ENCODE measurements around the gene NAALADL1.

NAALADL1 gene

DNA sequence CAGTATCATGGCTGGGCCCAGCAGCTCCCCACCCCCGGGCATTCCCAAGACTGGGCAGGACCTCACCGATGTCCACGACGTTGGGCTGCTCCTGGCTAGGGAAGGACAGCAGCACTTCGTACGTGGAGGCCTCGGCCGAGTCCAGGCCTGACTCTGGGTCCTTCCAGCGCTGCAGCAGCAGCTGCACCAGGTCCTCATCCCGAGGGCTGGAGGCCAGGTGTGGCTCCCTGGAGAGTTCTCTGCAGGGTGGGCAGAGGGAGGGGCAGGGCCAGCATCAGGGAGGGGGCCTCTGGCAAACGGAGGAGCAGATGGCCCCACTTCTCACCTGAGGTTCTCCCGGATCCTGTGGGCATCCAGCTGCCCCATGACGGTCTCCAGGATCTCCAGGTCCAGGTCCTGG is 341 bp downstream of the NAALADL1 start:
- Histone ChIP-seq H3K36me3 (ENCODE audit: control insufficient read depth, insufficient read depth, low read length) (no peaks in the 10 kb centered on the region), H3K4me3 (ENCODE audit: low read length) (peak overlapping the region; percentile 8), H3K4me1 (ENCODE audit: control insufficient read depth, insufficient read depth, low read length) (no peaks in the 10 kb centered on the region), H3K27ac (ENCODE audit: low read depth, low read length) (no peak overlapping the region), H3K9ac (ENCODE audit: low read length) (no peak overlapping the region), H3K27me3 (ENCODE audit: control insufficient read depth, insufficient read depth, low read length) (no peaks in the 10 kb centered on the region)

DNA sequence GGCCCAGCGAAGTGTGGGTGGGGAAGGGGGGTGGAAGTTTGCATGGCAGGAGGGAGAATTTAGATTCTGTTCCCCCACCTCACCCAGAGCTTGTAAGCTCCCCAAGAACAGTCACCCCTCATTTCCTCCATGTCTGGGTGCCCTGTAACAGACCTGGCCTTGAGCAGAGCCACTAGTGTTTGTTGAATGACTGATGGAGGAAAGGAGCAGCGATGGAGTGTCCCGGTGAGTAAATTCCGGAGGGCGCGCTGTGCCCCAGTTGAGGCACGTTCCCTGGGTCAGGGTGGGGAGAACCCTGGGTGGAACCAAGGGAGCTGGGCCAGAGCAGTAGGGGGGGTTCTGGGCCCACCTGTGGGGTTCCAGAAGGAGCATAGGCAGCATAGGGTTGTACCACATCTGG is 827 bp downstream of the NAALADL1 start:
- Histone ChIP-seq H3K27me3 (ENCODE audit: control insufficient read depth, insufficient read depth, low read length) (no peaks in the 10 kb centered on the region), H3K9ac (ENCODE audit: low read length) (no peak overlapping the region), H3K4me3 (ENCODE audit: low read length) (peak overlapping the region; percentile 8), H3K27ac (ENCODE audit: low read depth, low read length) (no peak overlapping the region), H3K4me1 (ENCODE audit: control insufficient read depth, insufficient read depth, low read length) (no peaks in the 10 kb centered on the region), H3K36me3 (ENCODE audit: control insufficient read depth, insufficient read depth, low read length) (no peaks in the 10 kb centered on the region)

DNA sequence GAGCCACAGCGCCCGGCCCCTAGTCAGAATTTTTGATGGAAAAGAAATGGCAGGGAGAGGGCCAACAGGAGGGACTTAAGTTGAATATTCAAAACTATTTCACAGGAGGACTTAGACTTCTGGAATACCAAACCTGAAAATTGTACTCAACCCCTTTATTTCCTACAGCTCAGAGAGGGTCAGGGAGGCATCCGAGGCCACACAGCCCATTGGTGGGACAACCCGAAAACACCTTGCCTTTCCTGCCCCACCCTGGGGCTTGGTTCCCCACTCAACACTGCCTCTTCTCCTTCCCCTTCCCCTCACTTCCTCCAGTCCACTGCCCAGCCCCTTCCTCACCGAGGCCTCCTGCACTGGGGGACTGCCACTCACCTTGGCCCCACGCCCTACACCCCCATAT is 1.4 kb downstream of the NAALADL1 start:
- no peak overlapping the region for H3K4me3 ChIP-seq (ENCODE audit: low read length)
- no peak overlapping the region for H3K27ac ChIP-seq (ENCODE audit: low read depth, low read length)
- no peaks in the 10 kb centered on the region for H3K4me1 ChIP-seq (ENCODE audit: control insufficient read depth, insufficient read depth, low read length)
- H3K36me3 ChIP-seq (ENCODE audit: control insufficient read depth, insufficient read depth, low read length): no peaks in the 10 kb centered on the region
- H3K9ac ChIP-seq (ENCODE audit: low read length): no peak overlapping the region
- no peaks in the 10 kb centered on the region for H3K27me3 ChIP-seq (ENCODE audit: control insufficient read depth, insufficient read depth, low read length)

DNA sequence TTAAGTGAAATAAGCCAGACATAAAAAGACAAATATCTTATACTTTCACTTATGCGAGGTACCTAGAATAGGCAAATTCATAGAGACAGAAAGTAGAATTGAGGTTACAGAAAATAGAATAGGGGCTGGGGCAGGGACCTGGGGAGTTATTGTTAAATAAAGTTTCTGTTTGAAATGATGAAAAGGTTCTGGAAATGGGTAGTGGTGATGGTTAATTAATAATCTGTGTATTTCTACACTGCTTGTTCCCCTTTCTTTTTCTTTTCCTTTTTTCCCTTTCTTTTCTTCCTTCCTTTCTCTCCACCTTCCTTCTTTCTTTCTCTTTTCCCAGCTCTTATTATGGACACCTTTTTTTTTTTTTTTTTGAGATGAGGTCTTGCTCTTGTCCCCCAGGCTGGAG is 2.8 kb downstream of the NAALADL1 start:
- Histone ChIP-seq H3K4me3 (ENCODE audit: low read length) (no peak overlapping the region), H3K27me3 (ENCODE audit: control insufficient read depth, insufficient read depth, low read length) (no peaks in the 10 kb centered on the region), H3K36me3 (ENCODE audit: control insufficient read depth, insufficient read depth, low read length) (no peaks in the 10 kb centered on the region), H3K27ac (ENCODE audit: low read depth, low read length) (no peak overlapping the region), H3K4me1 (ENCODE audit: control insufficient read depth, insufficient read depth, low read length) (no peaks in the 10 kb centered on the region), H3K9ac (ENCODE audit: low read length) (no peak overlapping the region)

DNA sequence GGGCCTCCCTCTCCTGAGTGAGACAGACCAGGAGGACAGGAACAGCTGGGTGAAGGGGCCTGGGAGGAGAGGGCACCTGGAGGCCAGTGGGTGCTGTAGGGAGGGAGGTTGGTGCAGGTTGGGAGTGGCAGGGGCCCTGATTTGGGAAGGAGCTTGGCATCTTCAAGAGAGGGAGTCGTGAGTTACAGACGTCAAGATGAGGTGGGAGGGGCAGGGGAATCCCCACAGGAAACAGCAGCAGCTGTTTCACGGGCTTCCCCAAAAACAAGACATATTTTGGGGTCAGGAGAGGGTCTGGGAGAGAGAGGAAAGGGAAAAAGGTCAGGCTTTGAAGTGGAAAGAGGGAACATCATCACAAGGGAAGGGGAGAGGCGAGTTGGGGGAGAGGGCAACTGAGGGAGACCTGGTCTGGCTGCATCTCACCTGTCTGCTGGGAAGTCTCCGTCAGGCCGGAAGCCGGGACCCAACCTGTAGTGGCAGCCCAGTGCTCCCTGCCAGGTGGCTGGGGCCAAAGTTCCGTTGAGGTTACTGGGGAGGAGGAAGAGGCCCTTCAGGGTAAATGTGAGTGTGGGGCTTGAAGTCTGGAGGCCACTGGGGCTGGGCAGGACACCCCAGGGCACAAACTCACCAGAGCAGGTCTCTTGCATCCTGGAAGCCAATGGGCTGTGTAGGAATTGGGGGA is 4.4 kb downstream of the NAALADL1 start:
- Histone ChIP-seq H3K27me3 (ENCODE audit: control insufficient read depth, insufficient read depth, low read length) (no peaks in the 10 kb centered on the region), H3K4me1 (ENCODE audit: control insufficient read depth, insufficient read depth, low read length) (no peaks in the 10 kb centered on the region), H3K9ac (ENCODE audit: low read length) (no peak overlapping the region), H3K36me3 (ENCODE audit: control insufficient read depth, insufficient read depth, low read length) (no peaks in the 10 kb centered on the region), H3K27ac (ENCODE audit: low read depth, low read length) (no peak overlapping the region), H3K4me3 (ENCODE audit: low read length) (no peak overlapping the region)

DNA sequence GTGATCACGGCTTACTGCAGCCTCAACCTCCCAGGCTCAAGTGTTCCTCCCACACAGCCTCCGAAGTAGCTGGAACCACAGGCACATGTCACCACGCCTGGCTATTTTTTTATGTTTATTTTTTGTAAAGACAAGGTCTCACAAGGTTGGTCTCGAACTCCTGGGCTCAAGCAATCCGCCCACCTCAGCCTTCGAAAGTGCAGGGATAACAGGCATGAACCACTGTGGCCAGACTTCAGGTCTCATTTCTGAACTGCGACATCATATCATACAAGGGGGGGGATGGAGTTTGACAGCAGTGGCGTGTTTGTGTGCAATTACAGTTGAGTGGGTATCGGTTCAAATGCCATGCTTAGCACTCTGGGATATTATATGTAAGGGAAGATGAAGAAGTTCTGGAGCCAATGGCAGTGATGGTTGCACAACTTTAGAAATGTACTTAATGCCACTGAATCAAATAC is 6.9 kb downstream of the NAALADL1 start:
- H3K4me1 ChIP-seq (ENCODE audit: control insufficient read depth, insufficient read depth, low read length): no peaks in the 10 kb centered on the region
- H3K27ac ChIP-seq (ENCODE audit: low read depth, low read length): no peak overlapping the region
- no peaks in the 10 kb centered on the region for H3K27me3 ChIP-seq (ENCODE audit: control insufficient read depth, insufficient read depth, low read length)
- H3K36me3 ChIP-seq (ENCODE audit: control insufficient read depth, insufficient read depth, low read length): no peaks in the 10 kb centered on the region
- H3K9ac ChIP-seq (ENCODE audit: low read length): no peak overlapping the region
- H3K4me3 ChIP-seq (ENCODE audit: low read length): no peak overlapping the region

DNA sequence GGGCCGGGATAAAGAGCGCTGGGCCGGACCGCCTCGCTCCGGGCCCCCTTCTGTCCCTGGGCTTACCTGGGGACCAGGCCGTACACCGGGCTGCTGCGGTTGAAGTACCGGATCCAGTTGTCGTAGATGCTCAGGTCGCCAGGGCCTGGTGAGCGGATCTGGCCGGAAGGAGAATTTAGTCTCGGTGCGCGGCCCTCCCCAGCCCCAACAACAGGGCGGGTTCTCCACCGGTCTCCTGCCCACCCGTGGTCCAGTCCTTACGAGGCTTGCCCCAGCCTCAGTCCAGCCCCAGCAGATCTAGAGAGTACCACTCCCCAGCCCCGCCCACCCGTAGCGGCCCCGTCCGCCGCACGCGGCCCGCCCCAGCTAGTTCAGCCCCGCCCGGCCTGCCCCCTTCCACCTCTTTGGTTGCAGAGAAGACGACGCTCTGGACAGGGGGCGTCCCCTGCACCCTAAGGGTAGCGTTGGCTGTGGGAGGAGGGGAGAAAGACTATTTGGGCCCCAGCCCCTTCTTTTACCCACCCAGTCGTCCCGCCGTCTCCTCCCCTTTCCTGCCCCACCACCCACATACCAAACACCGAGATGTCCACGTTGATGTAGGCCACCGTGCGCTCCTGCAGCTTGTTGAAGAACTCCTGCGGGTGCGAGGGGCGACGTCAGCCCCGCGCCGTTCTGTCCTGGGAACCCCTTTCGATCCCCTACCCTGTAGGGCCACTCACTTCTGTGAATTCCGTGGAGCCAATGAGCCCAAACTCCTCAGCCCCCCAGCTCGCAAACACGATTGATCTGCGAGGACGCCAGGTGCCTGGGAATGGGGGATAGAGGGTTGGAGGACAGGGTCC is 10.6 kb downstream of the NAALADL1 start:
- H3K4me1 ChIP-seq (ENCODE audit: control insufficient read depth, insufficient read depth, low read length): no peaks in the 10 kb centered on the region
- H3K9ac ChIP-seq (ENCODE audit: low read length): no peak overlapping the region
- H3K4me3 ChIP-seq (ENCODE audit: low read length): peak overlapping the region; percentile 68
- peak overlapping the region; percentile 34 for H3K27ac ChIP-seq (ENCODE audit: low read depth, low read length)
- no peaks in the 10 kb centered on the region for H3K27me3 ChIP-seq (ENCODE audit: control insufficient read depth, insufficient read depth, low read length)
- no peaks in the 10 kb centered on the region for H3K36me3 ChIP-seq (ENCODE audit: control insufficient read depth, insufficient read depth, low read length)

DNA sequence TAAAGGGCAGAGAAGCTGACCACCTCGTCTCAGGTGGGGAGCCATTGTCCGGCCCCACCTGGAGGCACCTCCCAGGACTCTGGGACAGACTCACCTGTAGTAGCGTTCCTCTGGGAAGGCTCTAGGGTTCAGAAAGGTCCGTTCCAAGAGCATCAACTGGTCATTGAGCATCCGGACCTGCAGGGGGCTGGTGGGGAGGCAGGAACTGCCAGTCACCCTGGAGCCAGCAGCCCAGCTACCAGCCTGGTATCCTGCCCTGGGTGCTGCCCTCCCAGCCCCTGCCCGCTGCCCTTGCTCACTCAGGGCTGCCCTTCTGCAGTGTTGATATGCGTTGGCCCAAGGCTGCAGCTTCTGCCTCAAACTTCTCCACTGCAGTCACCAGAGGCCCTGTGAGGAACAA is 12.6 kb downstream of the NAALADL1 start:
- Histone ChIP-seq H3K9ac (ENCODE audit: low read length) (no peak overlapping the region), H3K36me3 (ENCODE audit: control insufficient read depth, insufficient read depth, low read length) (no peaks in the 10 kb centered on the region), H3K4me3 (ENCODE audit: low read length) (no peak overlapping the region), H3K4me1 (ENCODE audit: control insufficient read depth, insufficient read depth, low read length) (no peaks in the 10 kb centered on the region), H3K27ac (ENCODE audit: low read depth, low read length) (no peak overlapping the region), H3K27me3 (ENCODE audit: control insufficient read depth, insufficient read depth, low read length) (no peaks in the 10 kb centered on the region)

DNA sequence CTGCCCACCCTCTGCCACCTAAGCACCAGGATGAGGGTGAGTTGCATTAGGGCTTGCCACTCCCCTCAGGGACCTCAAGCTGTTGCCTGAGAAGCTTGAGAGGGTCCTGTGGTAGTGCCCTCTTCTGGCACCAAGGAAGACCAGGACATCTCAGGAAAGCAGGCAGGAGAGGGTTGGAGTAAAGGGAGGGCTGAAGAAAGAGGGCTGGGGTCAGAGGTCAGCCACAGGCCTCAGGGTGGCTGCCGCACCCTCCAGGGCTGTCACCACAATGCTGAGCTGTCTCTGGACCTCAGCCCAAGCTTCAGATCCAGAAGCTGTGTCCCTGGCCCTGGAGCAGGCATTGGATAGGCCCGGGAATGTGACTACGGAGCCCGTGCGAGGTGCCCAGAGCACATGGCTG is 13.3 kb downstream of the NAALADL1 start:
- Histone ChIP-seq H3K36me3 (ENCODE audit: control insufficient read depth, insufficient read depth, low read length) (no peaks in the 10 kb centered on the region), H3K4me3 (ENCODE audit: low read length) (no peak overlapping the region), H3K27me3 (ENCODE audit: control insufficient read depth, insufficient read depth, low read length) (no peaks in the 10 kb centered on the region), H3K4me1 (ENCODE audit: control insufficient read depth, insufficient read depth, low read length) (no peaks in the 10 kb centered on the region), H3K9ac (ENCODE audit: low read length) (no peak overlapping the region), H3K27ac (ENCODE audit: low read depth, low read length) (no peak overlapping the region)

DNA sequence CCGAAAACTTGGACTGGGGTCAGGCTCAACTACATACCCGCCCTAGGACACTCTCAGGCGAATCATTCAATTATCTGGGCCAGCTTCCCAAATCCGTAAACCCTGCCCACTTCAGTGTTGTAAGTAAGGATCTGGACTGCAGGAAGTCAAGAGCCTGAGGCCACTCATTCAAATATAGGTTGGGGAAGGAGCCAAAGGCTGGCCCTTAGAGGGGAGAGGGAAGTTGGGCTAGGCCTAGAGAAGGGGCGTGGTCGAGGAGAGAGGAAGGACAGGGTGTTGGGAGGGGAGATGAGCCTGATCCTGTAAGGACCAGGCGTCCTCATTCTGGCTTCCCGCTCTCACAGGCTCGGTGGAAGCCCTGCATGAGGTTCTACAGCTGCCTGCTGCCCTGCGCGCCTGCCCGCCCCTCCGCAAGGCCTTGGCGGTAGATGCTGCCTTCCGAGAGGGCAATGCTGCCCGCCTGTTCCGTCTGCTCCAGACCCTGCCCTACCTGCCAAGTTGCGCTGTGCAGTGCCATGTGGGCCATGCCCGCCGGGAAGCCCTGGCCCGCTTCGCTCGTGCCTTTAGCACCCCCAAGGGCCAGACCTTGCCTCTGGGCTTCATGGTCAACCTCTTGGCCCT is 14.4 kb downstream of the NAALADL1 start:
- Histone ChIP-seq H3K4me1 (ENCODE audit: control insufficient read depth, insufficient read depth, low read length) (no peaks in the 10 kb centered on the region), H3K4me3 (ENCODE audit: low read length) (no peak overlapping the region), H3K27me3 (ENCODE audit: control insufficient read depth, insufficient read depth, low read length) (no peaks in the 10 kb centered on the region), H3K9ac (ENCODE audit: low read length) (no peak overlapping the region), H3K27ac (ENCODE audit: low read depth, low read length) (no peak overlapping the region), H3K36me3 (ENCODE audit: control insufficient read depth, insufficient read depth, low read length) (no peaks in the 10 kb centered on the region)

DNA sequence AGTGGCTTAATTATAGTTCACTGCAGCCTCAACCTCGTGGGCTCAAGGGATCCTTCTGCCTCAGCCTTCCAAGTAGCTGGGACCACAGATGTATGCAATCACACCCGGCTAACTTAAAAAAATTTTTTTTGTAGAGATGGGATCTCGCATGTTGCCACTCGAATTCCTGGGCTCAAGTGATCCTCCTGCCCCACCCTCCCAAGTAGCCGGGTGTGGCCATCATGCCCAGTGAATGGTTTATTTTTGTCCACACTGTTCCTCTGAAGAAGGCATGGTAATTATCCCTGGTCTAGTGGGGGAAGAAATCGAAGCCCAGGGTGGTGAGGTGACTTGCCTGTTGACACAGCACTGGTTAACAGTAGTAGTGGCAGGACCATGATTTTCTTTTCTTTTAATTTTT is 15.5 kb downstream of the NAALADL1 start:
- peaks cover 8% of the 10 kb centered on the region for H3K36me3 ChIP-seq (ENCODE audit: control insufficient read depth, insufficient read depth, low read length)
- no peak overlapping the region for H3K9ac ChIP-seq (ENCODE audit: low read length)
- H3K4me1 ChIP-seq (ENCODE audit: control insufficient read depth, insufficient read depth, low read length): no peaks in the 10 kb centered on the region
- H3K4me3 ChIP-seq (ENCODE audit: low read length): no peak overlapping the region
- H3K27ac ChIP-seq (ENCODE audit: low read depth, low read length): no peak overlapping the region
- no peaks in the 10 kb centered on the region for H3K27me3 ChIP-seq (ENCODE audit: control insufficient read depth, insufficient read depth, low read length)

DNA sequence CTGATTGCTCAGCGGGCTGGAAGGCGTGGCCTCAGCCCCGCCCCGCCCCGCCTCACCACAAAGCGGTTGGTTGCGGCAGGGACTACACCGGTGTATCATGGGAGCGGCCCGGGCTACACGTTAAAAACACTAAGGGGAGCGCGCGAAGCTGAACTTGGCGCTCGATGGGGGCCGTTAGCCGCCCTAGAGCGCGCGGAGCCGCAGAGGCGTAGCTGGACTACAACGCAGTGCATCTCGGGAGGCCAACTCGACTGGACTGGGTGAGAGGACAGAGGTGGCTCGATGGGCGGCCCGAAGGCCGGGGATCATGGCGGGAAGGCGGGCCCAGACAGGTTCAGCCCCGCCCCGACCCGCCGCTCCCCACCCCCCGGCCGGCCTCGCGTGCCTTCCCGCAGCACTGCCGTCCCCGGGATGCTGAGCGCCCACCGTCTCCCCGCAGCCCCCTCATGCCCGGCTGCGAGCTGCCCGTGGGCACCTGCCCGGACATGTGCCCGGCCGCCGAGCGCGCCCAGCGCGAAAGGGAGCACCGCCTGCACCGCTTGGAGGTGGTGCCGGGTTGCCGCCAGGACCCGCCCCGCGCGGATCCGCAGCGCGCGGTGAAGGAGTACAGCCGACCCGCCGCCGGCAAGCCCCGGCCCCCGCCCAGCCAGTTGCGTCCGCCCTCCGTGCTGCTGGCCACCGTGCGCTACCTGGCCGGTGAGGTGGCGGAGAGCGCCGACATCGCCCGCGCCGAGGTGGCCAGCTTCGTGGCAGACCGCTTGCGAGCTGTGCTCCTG is 17.3 kb downstream of the NAALADL1 start, which contains the start of gene SAC3D1:
Gene SAC3D1 (plus strand): TSS at position 364 of the 776 bp plus-strand sequence. CDS start 83 bp downstream, at position 447.
- H3K4me1 ChIP-seq (ENCODE audit: control insufficient read depth, insufficient read depth, low read length): no peaks in the 10 kb centered on the region
- H3K9ac ChIP-seq (ENCODE audit: low read length): peak within 1 kb of the TSS; percentile 60
- H3K4me3 ChIP-seq (ENCODE audit: low read length): peak within 1 kb of the TSS; percentile 79
- H3K36me3 ChIP-seq (ENCODE audit: control insufficient read depth, insufficient read depth, low read length): peaks cover 20% of the 10 kb centered on the region
- H3K27ac ChIP-seq (ENCODE audit: low read depth, low read length): peak within 1 kb of the TSS; percentile 95
- H3K27me3 ChIP-seq (ENCODE audit: control insufficient read depth, insufficient read depth, low read length): no peaks in the 10 kb centered on the region

Data from rectal smooth muscle tissue (tissue), 1 donor.